K562 treated with DMSO at 1 percent for 48 hours (cell line): Measurements from ENCODE around the gene DOK4. TPM values are rescaled to one million over a fixed set of nuclear protein-coding genes. Genes with fewer than 3 reads are reported as not detected.

Source experiments
- total RNA-seq: library from RNA; unstranded; fragments of 300-600 nt; gene quantifications from 2 replicates; pipeline ENCODE4 v1.2.3, GENCODE V29; 2022; ENCODE audit warnings: low replicate concordance; ENCODE audit errors: extremely low read depth

Gene DOK4
- not detected in 2 replicates for total RNA-seq

GRCh38 chr16:57485916-57486857 lies at the start of gene DOK4:
TSS of gene DOK4 (minus strand) at chr16:57486493. CDS start at chr16:57479507, 6,986 bp downstream.

GRCh38 chr16:57462209-57462977 lies 23.9 kb downstream of the DOK4 start, which contains the start of gene POLR2C:
TSS of gene POLR2C (plus strand) at chr16:57462679. CDS start at chr16:57462725, 46 bp downstream.

GRCh38 chr16:57447186-57447962 lies 38.9 kb downstream of the DOK4 start, which contains the start of the genes CIAPIN1 and COQ9:
TSS of gene CIAPIN1 (minus strand) at chr16:57447385. CDS start at chr16:57440928, 6,457 bp downstream.
TSS of gene COQ9 (plus strand) at chr16:57447479. CDS start at chr16:57447506, 27 bp downstream.

Other genes starting within 250 kb of the DOK4 start
- gene ARL2BP, start 241.2 kb downstream of the DOK4 start, total RNA-seq = not detected in 2 replicates
- not detected in 2 replicates for gene PLLP, start 201.8 kb downstream of the DOK4 start, total RNA-seq
- gene CCL22, start 127.7 kb downstream of the DOK4 start, total RNA-seq = not detected in 2 replicates
- gene CX3CL1, start 114.0 kb downstream of the DOK4 start, total RNA-seq = not detected in 2 replicates
- not detected in 2 replicates for gene CCL17, start 81.7 kb downstream of the DOK4 start, total RNA-seq
- not detected in 2 replicates for gene CIAPIN1, start 39.1 kb downstream of the DOK4 start, total RNA-seq
- not detected in 2 replicates for gene COQ9, start 39.0 kb downstream of the DOK4 start, total RNA-seq
- gene POLR2C, start 23.8 kb downstream of the DOK4 start, total RNA-seq = not detected in 2 replicates
- gene CCDC102A, start 50.1 kb upstream of the DOK4 start, total RNA-seq = not detected in 2 replicates
- not detected in 2 replicates for gene ADGRG5, start 56.1 kb upstream of the DOK4 start, total RNA-seq
- gene ADGRG1, start 142.1 kb upstream of the DOK4 start, total RNA-seq = not detected in 2 replicates
- not detected in 2 replicates for gene ADGRG3, start 181.8 kb upstream of the DOK4 start, total RNA-seq
- gene DRC7, start 208.3 kb upstream of the DOK4 start, total RNA-seq = not detected in 2 replicates
- gene KATNB1, start 249.3 kb upstream of the DOK4 start, total RNA-seq = not detected in 2 replicates